Upper lobe of left lung (tissue), 6 donors: ENCODE results near the gene ELN. TPM values are rescaled to one million over a fixed set of nuclear protein-coding genes. Genes with fewer than 3 reads are reported as not detected.
A peak's percentile ranks its signal among the peaks of the same experiment; 100 is the strongest.
"Not testable (repeated sequence)": the region's sequence is repeated elsewhere in the genome, so short reads cannot be mapped to it uniquely, and the experiment has no call there.

Experiments used
- ATAC-seq, 2 donors: fragments of 200-7000 bp; cut with Tn5 transposase; one replicate each; pipeline ENCODE4 v1.9.1; 2022; ENCODE audit warnings: mild to moderate bottlenecking in 2 of 2, moderate library complexity in 2 of 2; ENCODE audit not compliant: low FRiP score in 2 of 2
- DNase-seq, 2 donors: peaks; one replicate each; pipeline ENCODE4 v3.0.0-alpha.2; 2019 to 2020
- H3K27ac ChIP-seq, 4 donors: fragments of 200-600 bp; sonication (generic); one replicate each; pipeline ENCODE4 v1.5.1; 2016 to 2019
- H3K27me3 ChIP-seq, 4 donors: fragments of 200-600 bp; sonication (generic); one replicate each; pipeline ENCODE4 v1.5.1; 2017 to 2019
- H3K36me3 ChIP-seq, 4 donors: fragments of 200-600 bp; sonication (generic); one replicate each; pipeline ENCODE4 v1.5.1; 2016 to 2019
- H3K4me1 ChIP-seq, 4 donors: fragments of 200-600 bp; sonication (generic); one replicate each; pipeline ENCODE4 v1.5.1; 2018 to 2019
- H3K4me3 ChIP-seq, 4 donors: fragments of 200-600 bp; sonication (generic); one replicate each; pipeline ENCODE4 v1.5.1; 2017 to 2019; ENCODE audit warnings: mild to moderate bottlenecking in 2 of 4, moderate library complexity in 1 of 4
- H3K9me3 ChIP-seq, 4 donors: fragments of 200-600 bp; sonication (generic); one replicate each; pipeline ENCODE4 v1.5.1; 2018 to 2019
- CTCF ChIP-seq, 6 experiments: fragments of 450-650 bp in 4 of 6; fragments of 200-600 bp in 2 of 6; sonication (generic) in 2 of 6; IDR thresholded peaks; one replicate each; pipeline ENCODE4 v1.5.1; 2016 to 2019; ENCODE audit warnings: antibody characterized with exemption in 6 of 6
- EP300 ChIP-seq, 4 donors: sonication (generic); formaldehyde crosslinking; IDR thresholded peaks; one replicate each; pipeline ENCODE4 v1.5.1; 2017; ENCODE audit warnings: antibody characterized with exemption in 4 of 4, control low read depth in 2 of 4
- POLR2A ChIP-seq, 4 donors: fragments of 450-650 bp; IDR thresholded peaks; one replicate each; pipeline ENCODE4 v1.5.1; 2016 to 2017; ENCODE audit warnings: antibody characterized with exemption in 4 of 4, mild to moderate bottlenecking in 2 of 4
- POLR2AphosphoS5 ChIP-seq, 2 donors: sonication (generic); formaldehyde crosslinking; IDR thresholded peaks; one replicate each; pipeline ENCODE4 v1.5.1; 2017; ENCODE audit warnings: antibody characterized with exemption in 2 of 2
- WGBS, 2 donors: methylation state at CpG; one replicate each; pipeline ENCODE4 v1.1.5; 2017 to 2018; 5-methylcytosine and 5-hydroxymethylcytosine counted together
- total RNA-seq, 6 donors: library from RNA; depleted of rRNA in 4 of 6; stranded (reverse); fragments of >200 nt in 4 of 6; gene quantifications; one replicate each; pipeline versions ENCODE4 v1.1.0 to v1.2.1, GENCODE V29; 2016 to 2021
- donor health status: DM: no; HTN: no; CAD: no; lungs with moderate emphysema.
- donor health status: DM: no; HTN: yes; CAD: no; lungs with severe emphysema.

The ELN gene
- total RNA-seq, 6 donors from 2014 or later, result 24.4 to 582 (median 229) TPM

GRCh38 chr7:74043523-74043951 lies 15.6 kb downstream of the ELN start:
- Histone ChIP-seq H3K36me3 (peaks cover 0 to 65% (median 16%) of the 10 kb centered on the region in 4 donors), H3K9me3 (no peaks in the 10 kb centered on the region), H3K27ac (peak overlapping the region in 3 of 4 donors; percentile 28 to 64 (median 62)), H3K4me1 (peaks cover 0 to 10% (median 5%) of the 10 kb centered on the region in 4 donors), H3K4me3 (peak overlapping the region in 1 of 4 donors; percentile 3), H3K27me3 (no peaks in the 10 kb centered on the region)
- ATAC-seq, result no peak
- TF ChIP-seq EP300 (IDR thresholded peaks at IDR 0.05), result no peak
- no peak for TF ChIP-seq POLR2A (IDR thresholded peaks at IDR 0.05)
- no peak for TF ChIP-seq POLR2AphosphoS5 (IDR thresholded peaks at IDR 0.05)
- TF ChIP-seq CTCF (IDR thresholded peaks at IDR 0.05), result no peak
- WGBS, 2 donors, result 70 to 78% methylated on average over 8 to 9 of the region's 9 CpGs
- no peak for DNase-seq

- Histone ChIP-seq H3K4me3 (no peak overlapping the region), H3K36me3 (peaks cover 0 to 72% (median 16%) of the 10 kb centered on the region in 4 donors), H3K4me1 (peaks cover 0 to 10% (median 5%) of the 10 kb centered on the region in 4 donors), H3K27me3 (no peaks in the 10 kb centered on the region), H3K9me3 (no peaks in the 10 kb centered on the region), H3K27ac (peak overlapping the region in 3 of 4 donors; percentile 2 to 40 (median 18))
- ATAC-seq (no peak), DNase-seq (no peak)
- TF ChIP-seq EP300 (IDR thresholded peaks at IDR 0.05) (no peak), POLR2AphosphoS5 (IDR thresholded peaks at IDR 0.05) (no peak), POLR2A (IDR thresholded peaks at IDR 0.05) (no peak), CTCF (IDR thresholded peaks at IDR 0.05) (no peak)
- WGBS, 2 donors, result 87 to 89% methylated on average over 11 to 20 of the region's 20 CpGs
These were observed 16.7 kb downstream of the ELN start for GRCh38 chr7:74044366-74045350.

- H3K27me3 ChIP-seq, result not testable (repeated sequence)
- 95 to 97% methylated on average over 7 of the region's 7 CpGs for WGBS, 2 donors
These were observed 18.6 kb downstream of the ELN start for GRCh38 chr7:74046581-74046980.

GRCh38 chr7:74047804-74048380 lies 19.9 kb downstream of the ELN start:
- Histone ChIP-seq H3K36me3 (peaks cover 0 to 76% (median 17%) of the 10 kb centered on the region in 4 donors), H3K4me1 (peaks cover 4 to 17% (median 10%) of the 10 kb centered on the region in 4 donors), H3K27ac (no peak overlapping the region), H3K4me3 (no peak overlapping the region), H3K27me3 (no peaks in the 10 kb centered on the region), H3K9me3 (no peaks in the 10 kb centered on the region)
- 33 to 87% methylated on average over 1 to 5 of the region's 5 CpGs for WGBS, 2 donors
- no peak for DNase-seq
- ATAC-seq, result no peak
- TF ChIP-seq CTCF (IDR thresholded peaks at IDR 0.05) (no peak), POLR2A (IDR thresholded peaks at IDR 0.05) (no peak), EP300 (IDR thresholded peaks at IDR 0.05) (no peak), POLR2AphosphoS5 (IDR thresholded peaks at IDR 0.05) (no peak)

More at GRCh38 chr7:74046581-74046980, 18.6 kb downstream of the ELN start:
- not testable (repeated sequence) for DNase-seq, H3K27ac ChIP-seq, H3K4me3 ChIP-seq, ATAC-seq, H3K9me3 ChIP-seq
- Histone ChIP-seq H3K4me1 (peaks cover 5 to 17% (median 8%) of the 10 kb centered on the region in 4 donors), H3K36me3 (peaks cover 0 to 72% (median 15%) of the 10 kb centered on the region in 4 donors)

- H3K36me3 ChIP-seq, result peaks cover 0 to 83% (median 18%) of the 10 kb centered on the region in 4 donors
- H3K9me3 ChIP-seq, result no peaks in the 10 kb centered on the region
- no peak overlapping the region for H3K4me3 ChIP-seq
- DNase-seq (no peak), ATAC-seq (no peak)
- WGBS, 2 donors, result 95 to 96% methylated on average over 2 of the region's 2 CpGs
- H3K27me3 ChIP-seq, result no peaks in the 10 kb centered on the region
- no peak overlapping the region for H3K27ac ChIP-seq
- TF ChIP-seq EP300 (IDR thresholded peaks at IDR 0.05) (no peak), CTCF (IDR thresholded peaks at IDR 0.05) (no peak), POLR2A (IDR thresholded peaks at IDR 0.05) (no peak)
- H3K4me1 ChIP-seq, result peaks cover 0 to 17% (median 5%) of the 10 kb centered on the region in 4 donors
These were observed 21.1 kb downstream of the ELN start for GRCh38 chr7:74048999-74049599.
